ENCODE data around the gene PRKAG2. TPM values are rescaled to one million over a fixed set of nuclear protein-coding genes. Genes with fewer than 3 reads are reported as not detected.
"Not testable (repeated sequence)": the region's sequence is repeated elsewhere in the genome, so short reads cannot be mapped to it uniquely, and the experiment has no call there.

PRKAG2 gene
- total RNA-seq, 1 experiment from 2014 or later: 24.2 TPM

GRCh38 chr7:151847136-151847535 is 29.8 kb downstream of the PRKAG2 start:
- in situ Hi-C loops (cut with HindIII; ENCODE audit: low pct_unique_long_range_greater_than_20kb, low sequenced_read_pairs): no loop called here
- no peak for DNase-seq (ENCODE audit: low read depth)

GRCh38 chr7:151845412-151846205 is 31.3 kb downstream of the PRKAG2 start:
- in situ Hi-C loops (cut with HindIII; ENCODE audit: low pct_unique_long_range_greater_than_20kb, low sequenced_read_pairs): no loop called here

GRCh38 chr7:151844825-151845200 is 32.1 kb downstream of the PRKAG2 start:
- DNase-seq (ENCODE audit: low read depth): no peak
- in situ Hi-C loops (cut with HindIII; ENCODE audit: low pct_unique_long_range_greater_than_20kb, low sequenced_read_pairs): no loop called here

More at GRCh38 chr7:151845412-151846205, 31.3 kb downstream of the PRKAG2 start:
- no peak for DNase-seq (ENCODE audit: low read depth)

- in situ Hi-C loops (cut with HindIII; ENCODE audit: low pct_unique_long_range_greater_than_20kb, low sequenced_read_pairs): no loop called here
These were observed 32.7 kb downstream of the PRKAG2 start for GRCh38 chr7:151844071-151844824.

GRCh38 chr7:151843181-151843580 is 33.7 kb downstream of the PRKAG2 start:
- in situ Hi-C loops (cut with HindIII; ENCODE audit: low pct_unique_long_range_greater_than_20kb, low sequenced_read_pairs): no loop called here
- no peak for DNase-seq (ENCODE audit: low read depth)

More at GRCh38 chr7:151844071-151844824, 32.7 kb downstream of the PRKAG2 start:
- DNase-seq (ENCODE audit: low read depth): peak; percentile 77

GRCh38 chr7:151841395-151842051 is 35.4 kb downstream of the PRKAG2 start:
- in situ Hi-C loops (cut with HindIII; ENCODE audit: low pct_unique_long_range_greater_than_20kb, low sequenced_read_pairs); DNase-seq (ENCODE audit: low read depth): not testable (repeated sequence)

GRCh38 chr7:151840088-151840910 is 36.6 kb downstream of the PRKAG2 start:
- in situ Hi-C loops (cut with HindIII; ENCODE audit: low pct_unique_long_range_greater_than_20kb, low sequenced_read_pairs): no loop called here
- no peak for DNase-seq (ENCODE audit: low read depth)

GRCh38 chr7:151839451-151839921 is 37.4 kb downstream of the PRKAG2 start:
- no peak for DNase-seq (ENCODE audit: low read depth)
- in situ Hi-C loops (cut with HindIII; ENCODE audit: low pct_unique_long_range_greater_than_20kb, low sequenced_read_pairs): no loop called here

GRCh38 chr7:151838861-151839381 is 38.0 kb downstream of the PRKAG2 start:
- in situ Hi-C loops (cut with HindIII; ENCODE audit: low pct_unique_long_range_greater_than_20kb, low sequenced_read_pairs): no loop called here
- no peak for DNase-seq (ENCODE audit: low read depth)

- in situ Hi-C loops (cut with HindIII; ENCODE audit: low pct_unique_long_range_greater_than_20kb, low sequenced_read_pairs): no loop called here
- no peak for DNase-seq (ENCODE audit: low read depth)
These were observed 38.8 kb downstream of the PRKAG2 start for GRCh38 chr7:151838072-151838471.

- no peak for DNase-seq (ENCODE audit: low read depth)
These were observed 39.5 kb downstream of the PRKAG2 start for GRCh38 chr7:151837285-151838042.

GRCh38 chr7:151836927-151837205 is 40.0 kb downstream of the PRKAG2 start:
- no peak for DNase-seq (ENCODE audit: low read depth)
- in situ Hi-C loops (cut with HindIII; ENCODE audit: low pct_unique_long_range_greater_than_20kb, low sequenced_read_pairs): no loop called here

More at GRCh38 chr7:151837285-151838042, 39.5 kb downstream of the PRKAG2 start:
- in situ Hi-C loops (cut with HindIII; ENCODE audit: low pct_unique_long_range_greater_than_20kb, low sequenced_read_pairs): no loop called here

- in situ Hi-C loops (cut with HindIII; ENCODE audit: low pct_unique_long_range_greater_than_20kb, low sequenced_read_pairs): no loop called here
- no peak for DNase-seq (ENCODE audit: low read depth)
These were observed 40.6 kb downstream of the PRKAG2 start for GRCh38 chr7:151836191-151836926.

- DNase-seq (ENCODE audit: low read depth): no peak
- in situ Hi-C loops (cut with HindIII; ENCODE audit: low pct_unique_long_range_greater_than_20kb, low sequenced_read_pairs): no loop called here
These were observed 41.3 kb downstream of the PRKAG2 start for GRCh38 chr7:151835636-151836035.

- in situ Hi-C loops (cut with HindIII; ENCODE audit: low pct_unique_long_range_greater_than_20kb, low sequenced_read_pairs): no loop called here
- DNase-seq (ENCODE audit: low read depth): no peak
These were observed 42.5 kb downstream of the PRKAG2 start for GRCh38 chr7:151834271-151835035.

- in situ Hi-C loops (cut with HindIII; ENCODE audit: low pct_unique_long_range_greater_than_20kb, low sequenced_read_pairs): no loop called here
- no peak for DNase-seq (ENCODE audit: low read depth)
These were observed 43.2 kb downstream of the PRKAG2 start for GRCh38 chr7:151833691-151834090.

Measured in Caki2 (cell line).